K562 (cell line): ENCODE results near the gene HNRNPF. TPM values are rescaled to one million over a fixed set of nuclear protein-coding genes. Genes with fewer than 3 reads are reported as not detected.

Experiments
- CBFA2T3 ChIP-seq: fragments of 450-650 bp; IDR thresholded peaks from 2 replicates; pipeline ENCODE4 v1.6.1; 2017
- CHD7 ChIP-seq: fragments of 200-600 bp; sonication (generic); IDR thresholded peaks from one replicate; pipeline ENCODE4 v1.6.1; 2012; ENCODE audit warnings: mild to moderate bottlenecking, low read depth, low read length, inconsistent platforms
- CTBP1 ChIP-seq: fragments of 450-650 bp; IDR thresholded peaks from 2 replicates; pipeline ENCODE4 v1.6.1; 2016; ENCODE audit warnings: borderline replicate concordance
- DPF2 ChIP-seq: fragments of 450-650 bp; IDR thresholded peaks from 2 replicates; pipeline ENCODE4 v1.6.1; 2016
- ELF2 ChIP-seq: fragments of 250-450 bp; sonication (Bioruptor Pico); IDR thresholded peaks from 2 replicates; pipeline ENCODE4 v1.5.0; 2021; ENCODE audit warnings: mild to moderate bottlenecking
- GATA2 ChIP-seq: sonication (generic); formaldehyde crosslinking; IDR thresholded peaks from 2 replicates; pipeline ENCODE4 v1.4.0; 2020; ENCODE audit warnings: mild to moderate bottlenecking, missing genetic modification reagents
- MECOM ChIP-seq: fragments of 250-450 bp; sonication (Bioruptor Pico); IDR thresholded peaks from 2 replicates; pipeline ENCODE4 v1.8.0; 2022; ENCODE audit warnings: inconsistent platforms
- NR2C2 ChIP-seq, 2 experiments: fragments of 200-800 bp in 1 of 2; sonication (Bioruptor generic) in 1 of 2; sonication (generic) in 1 of 2; formaldehyde crosslinking in 1 of 2; IDR thresholded peaks; 2 replicates each; pipeline versions ENCODE4 v1.6.1 to v1.8.0; 2016 to 2022; ENCODE audit warnings: mild to moderate bottlenecking in 1 of 2, missing compliant biosample characterization in 1 of 2, missing genetic modification characterization in 1 of 2, missing genetic modification reagents in 1 of 2
- RB1 ChIP-seq: fragments of 450-650 bp; IDR thresholded peaks from 2 replicates; pipeline ENCODE4 v1.6.1; 2017; ENCODE audit warnings: low read depth, mild to moderate bottlenecking
- YY1 ChIP-seq, 3 experiments: IDR thresholded peaks; 2 replicates each; pipeline ENCODE4 v1.6.1; 2011; ENCODE audit warnings: low read length in 2 of 3, mild to moderate bottlenecking in 2 of 3, moderate library complexity in 2 of 3, borderline replicate concordance in 1 of 3, control low read depth in 1 of 3, low read depth in 1 of 3; ENCODE audit not compliant: insufficient read depth in 3 of 3, insufficient replicate concordance in 2 of 3, control insufficient read depth in 1 of 3, insufficient read length in 1 of 3; ENCODE audit errors: extremely low read depth in 1 of 3
- ZNF354B ChIP-seq: fragments of 250-450 bp; sonication (Bioruptor Pico); IDR thresholded peaks from 2 replicates; pipeline ENCODE4 v1.4.0; 2020
- ZZZ3 ChIP-seq: fragments of 450-650 bp; IDR thresholded peaks from 2 replicates; pipeline ENCODE4 v1.6.1; 2016; ENCODE audit warnings: antibody characterized with exemption, mild to moderate bottlenecking, moderate library complexity
- polyA plus RNA-seq, 8 experiments: library from polyadenylated mRNA; depleted of rRNA in 4 of 8; stranded (reverse) in 5 of 8; unstranded in 3 of 8; fragments of >200 nt; fragmentation: Nextera tagmentation in 2 of 8; fragmentation: Illumina TruSeq in 1 of 8; extraction: Ambion mirVana in 2 of 8; extraction: Trizol in 1 of 8; gene quantifications; 2 replicates each; pipeline versions ENCODE4 v1.2.1 to v1.2.3, GENCODE V29; 2011 to 2014; ENCODE audit warnings: inconsistent platforms in 1 of 8, missing spikeins in 1 of 8
- total RNA-seq, 7 experiments: library from RNA; depleted of rRNA in 6 of 7; stranded (reverse); fragments of >200 nt in 6 of 7; fragmentation: Illumina TruSeq in 2 of 7; extraction: Trizol in 2 of 7; gene quantifications; 2 replicates each; pipeline versions ENCODE4 v1.2.1 to v1.2.3, GENCODE V29; 2011 to 2021; ENCODE audit warnings: low replicate concordance in 1 of 7
- TF ChIP-seq, protein P1 (sequence below): fragments of 450-650 bp; IDR thresholded peaks from 2 replicates; pipeline ENCODE4 v1.6.1; 2018; ENCODE audit not compliant: partially characterized antibody

The HNRNPF gene
- total and polyA plus RNA-seq, 9 of the 15 experiments (the other 6 are each of a cell fraction or from before 2014, with no cell fraction given) = 192 to 489 (median 416) TPM

DNA sequence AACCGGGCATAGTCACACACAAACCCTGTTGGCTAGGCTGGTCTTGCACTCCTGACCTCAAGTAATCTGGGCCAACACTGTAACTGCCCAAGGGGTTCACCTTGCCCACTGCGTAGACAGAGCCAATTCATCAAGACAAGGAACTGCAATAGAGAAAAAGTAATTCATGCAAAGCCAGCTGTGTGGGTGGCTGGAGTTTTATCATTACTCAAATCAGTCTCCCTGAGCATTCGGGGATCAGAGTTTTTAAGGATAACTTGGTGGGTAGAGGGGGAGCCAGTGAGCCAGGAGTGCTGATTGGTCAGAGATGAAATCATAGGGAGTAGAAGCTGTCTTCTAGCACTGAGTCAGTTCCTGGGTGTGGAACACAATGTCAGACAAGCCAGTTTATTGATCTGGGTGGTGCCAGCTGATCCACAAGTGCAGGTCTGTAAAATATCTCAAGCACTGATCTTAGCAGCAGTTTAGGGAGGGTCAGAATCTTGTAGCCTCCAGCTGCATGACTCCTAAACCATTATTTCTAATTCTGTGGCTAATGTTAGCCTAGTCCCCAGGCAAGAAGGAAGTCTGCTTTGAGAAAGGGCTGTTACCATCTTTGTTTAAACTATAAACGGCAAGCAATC, 53.1 kb downstream of the HNRNPF start (continued):
- TF ChIP-seq, protein P1, sequence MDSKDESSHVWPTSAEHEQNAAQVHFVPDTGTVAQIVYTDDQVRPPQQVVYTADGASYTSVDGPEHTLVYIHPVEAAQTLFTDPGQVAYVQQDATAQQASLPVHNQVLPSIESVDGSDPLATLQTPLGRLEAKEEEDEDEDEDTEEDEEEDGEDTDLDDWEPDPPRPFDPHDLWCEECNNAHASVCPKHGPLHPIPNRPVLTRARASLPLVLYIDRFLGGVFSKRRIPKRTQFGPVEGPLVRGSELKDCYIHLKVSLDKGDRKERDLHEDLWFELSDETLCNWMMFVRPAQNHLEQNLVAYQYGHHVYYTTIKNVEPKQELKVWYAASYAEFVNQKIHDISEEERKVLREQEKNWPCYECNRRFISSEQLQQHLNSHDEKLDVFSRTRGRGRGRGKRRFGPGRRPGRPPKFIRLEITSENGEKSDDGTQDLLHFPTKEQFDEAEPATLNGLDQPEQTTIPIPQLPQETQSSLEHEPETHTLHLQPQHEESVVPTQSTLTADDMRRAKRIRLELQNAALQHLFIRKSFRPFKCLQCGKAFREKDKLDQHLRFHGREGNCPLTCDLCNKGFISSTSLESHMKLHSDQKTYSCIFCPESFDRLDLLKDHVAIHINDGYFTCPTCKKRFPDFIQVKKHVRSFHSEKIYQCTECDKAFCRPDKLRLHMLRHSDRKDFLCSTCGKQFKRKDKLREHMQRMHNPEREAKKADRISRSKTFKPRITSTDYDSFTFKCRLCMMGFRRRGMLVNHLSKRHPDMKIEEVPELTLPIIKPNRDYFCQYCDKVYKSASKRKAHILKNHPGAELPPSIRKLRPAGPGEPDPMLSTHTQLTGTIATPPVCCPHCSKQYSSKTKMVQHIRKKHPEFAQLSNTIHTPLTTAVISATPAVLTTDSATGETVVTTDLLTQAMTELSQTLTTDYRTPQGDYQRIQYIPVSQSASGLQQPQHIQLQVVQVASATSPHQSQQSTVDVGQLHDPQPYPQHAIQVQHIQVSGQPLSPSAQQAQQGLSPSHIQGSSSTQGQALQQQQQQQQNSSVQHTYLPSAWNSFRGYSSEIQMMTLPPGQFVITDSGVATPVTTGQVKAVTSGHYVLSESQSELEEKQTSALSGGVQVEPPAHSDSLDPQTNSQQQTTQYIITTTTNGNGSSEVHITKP = peak; percentile 7
- TF ChIP-seq CHD7 = no peak
- peak; percentile 77 for TF ChIP-seq DPF2
- peak; percentile 41 for TF ChIP-seq CBFA2T3
- TF ChIP-seq YY1 (IDR thresholded peaks at IDR 0.05; ENCODE audit: borderline replicate concordance in 1 of 3, control insufficient read depth in 1 of 3, extremely low read depth in 1 of 3, insufficient read depth in 3 of 3, insufficient read length in 1 of 3, insufficient replicate concordance in 2 of 3, low read depth in 1 of 3, low read length in 2 of 3) = no peak
- TF ChIP-seq RB1 = no peak
- peak; percentile 56; the same call in 1 of the 2 replicates for TF ChIP-seq ELF2 (CRISPR knock-in tag)
- no peak for TF ChIP-seq MECOM (CRISPR knock-in tag)
- TF ChIP-seq GATA2 (CRISPR knock-in tag) = peak; percentile 23; the same call in 1 of the 2 replicates
- no peak for TF ChIP-seq ZZZ3
- TF ChIP-seq ZNF354B (CRISPR knock-in tag) = no peak
- TF ChIP-seq NR2C2 (CRISPR knock-in tag; IDR thresholded peaks at IDR 0.05) = no peak
- TF ChIP-seq NR2C2 (tag; IDR thresholded peaks at IDR 0.05) = peak; percentile 28; the same call in 1 of the 2 replicates
- TF ChIP-seq CTBP1 = peak; percentile 50; the same call in 1 of the 2 replicates
